ENCODE results near the gene TYW1.
"Not testable (repeated sequence)": the region's sequence is repeated elsewhere in the genome, so short reads cannot be mapped to it uniquely, and the experiment has no call there.

TYW1 gene

GRCh38 chr7:67192123-67192702 lies 195.6 kb downstream of the TYW1 start:
- DNase-seq = not testable (repeated sequence)

GRCh38 chr7:67192889-67193613 lies 196.4 kb downstream of the TYW1 start:
- not testable (repeated sequence) for DNase-seq

GRCh38 chr7:67196176-67196575 lies 199.5 kb downstream of the TYW1 start:
- not testable (repeated sequence) for DNase-seq

- DNase-seq = not testable (repeated sequence)
Observed at GRCh38 chr7:67198865-67199526, 202.4 kb downstream of the TYW1 start.

GRCh38 chr7:67205772-67206171 lies 209.1 kb downstream of the TYW1 start:
- DNase-seq = not testable (repeated sequence)

- no peak for DNase-seq
Observed at GRCh38 chr7:67206452-67206851, 209.8 kb downstream of the TYW1 start.

GRCh38 chr7:67208656-67209055 lies 212.0 kb downstream of the TYW1 start:
- DNase-seq = not testable (repeated sequence)

GRCh38 chr7:67209256-67209655 lies 212.6 kb downstream of the TYW1 start:
- no peak for DNase-seq

GRCh38 chr7:67210567-67210966 lies 213.9 kb downstream of the TYW1 start:
- no peak for DNase-seq

GRCh38 chr7:67211650-67212330 lies 215.2 kb downstream of the TYW1 start:
- peak; percentile 76 for DNase-seq

GRCh38 chr7:67213038-67213437 lies 216.4 kb downstream of the TYW1 start:
- DNase-seq = not testable (repeated sequence)

GRCh38 chr7:67223551-67223950 lies 226.9 kb downstream of the TYW1 start:
- not testable (repeated sequence) for DNase-seq

- peak; percentile 67 for DNase-seq
Observed at GRCh38 chr7:67226340-67226907, 229.8 kb downstream of the TYW1 start.

- DNase-seq = not testable (repeated sequence)
Observed at GRCh38 chr7:67226967-67227366, 230.3 kb downstream of the TYW1 start.

GRCh38 chr7:67229018-67229417 lies 232.4 kb downstream of the TYW1 start:
- DNase-seq = not testable (repeated sequence)

- not testable (repeated sequence) for DNase-seq
Observed at GRCh38 chr7:67230029-67230428, 233.4 kb downstream of the TYW1 start.

- DNase-seq = not testable (repeated sequence)
Observed at GRCh38 chr7:67233506-67233905, 236.9 kb downstream of the TYW1 start.

GRCh38 chr7:67236216-67236615 lies 239.6 kb downstream of the TYW1 start:
- not testable (repeated sequence) for DNase-seq

GRCh38 chr7:67242871-67243270 lies 246.2 kb downstream of the TYW1 start:
- not testable (repeated sequence) for DNase-seq

GRCh38 chr7:67248364-67248763 lies 251.7 kb downstream of the TYW1 start:
- DNase-seq = not testable (repeated sequence)

- no peak for DNase-seq
Observed at GRCh38 chr7:67251986-67252558, 255.4 kb downstream of the TYW1 start.

- not testable (repeated sequence) for DNase-seq
Observed at GRCh38 chr7:67255076-67255475, 258.4 kb downstream of the TYW1 start.

GRCh38 chr7:67257779-67258178 lies 261.1 kb downstream of the TYW1 start:
- not testable (repeated sequence) for DNase-seq
